ENCODE measurements around the gene WFDC1.
"Not testable (repeated sequence)": the region's sequence is repeated elsewhere in the genome, so short reads cannot be mapped to it uniquely, and the experiment has no call there.

Gene WFDC1

GRCh38 chr16:84331998-84332780 is 37.5 kb downstream of the WFDC1 start:
- TF ChIP-seq CTCF (IDR thresholded peaks at IDR 0.05): no peak
- no peak overlapping the region for H3K9ac ChIP-seq
- H3K9me3 ChIP-seq (ENCODE audit: control insufficient read depth, low read length): no peaks in the 10 kb centered on the region
- no peak overlapping the region for H2AFZ ChIP-seq
- no peak overlapping the region for H3K27ac ChIP-seq
- no peaks in the 10 kb centered on the region for H3K4me1 ChIP-seq
- no peak overlapping the region for H3K4me2 ChIP-seq (ENCODE audit: low read length)
- no peaks in the 10 kb centered on the region for H3K36me3 ChIP-seq (ENCODE audit: control insufficient read depth, insufficient read depth, low read length)
- H3K27me3 ChIP-seq (ENCODE audit: control insufficient read depth, insufficient read depth, low read length): no peaks in the 10 kb centered on the region
- no peak overlapping the region for H3K4me3 ChIP-seq (ENCODE audit: low read depth, low read length)
- H3K79me2 ChIP-seq: no peaks in the 10 kb centered on the region

GRCh38 chr16:84332975-84333684 is 38.5 kb downstream of the WFDC1 start:
- Histone ChIP-seq H2AFZ (no peak overlapping the region), H3K27me3 (ENCODE audit: control insufficient read depth, insufficient read depth, low read length) (no peaks in the 10 kb centered on the region), H3K79me2 (no peaks in the 10 kb centered on the region), H3K4me3 (ENCODE audit: low read depth, low read length) (no peak overlapping the region), H3K36me3 (ENCODE audit: control insufficient read depth, insufficient read depth, low read length) (no peaks in the 10 kb centered on the region), H3K27ac (no peak overlapping the region), H3K4me1 (no peaks in the 10 kb centered on the region), H3K9me3 (ENCODE audit: control insufficient read depth, low read length) (no peaks in the 10 kb centered on the region), H3K9ac (no peak overlapping the region), H3K4me2 (ENCODE audit: low read length) (no peak overlapping the region)
- no peak for TF ChIP-seq CTCF (IDR thresholded peaks at IDR 0.05)

GRCh38 chr16:84334058-84334457 is 39.4 kb downstream of the WFDC1 start:
- Histone ChIP-seq H3K36me3 (ENCODE audit: control insufficient read depth, insufficient read depth, low read length) (no peaks in the 10 kb centered on the region), H3K4me2 (ENCODE audit: low read length) (no peak overlapping the region), H2AFZ (no peak overlapping the region), H3K9ac (no peak overlapping the region), H3K27ac (no peak overlapping the region), H3K27me3 (ENCODE audit: control insufficient read depth, insufficient read depth, low read length) (no peaks in the 10 kb centered on the region), H3K79me2 (no peaks in the 10 kb centered on the region), H3K9me3 (ENCODE audit: control insufficient read depth, low read length) (no peaks in the 10 kb centered on the region), H3K4me1 (no peaks in the 10 kb centered on the region), H3K4me3 (ENCODE audit: low read depth, low read length) (no peak overlapping the region)
- no peak for TF ChIP-seq CTCF (IDR thresholded peaks at IDR 0.05)

- no peak for TF ChIP-seq CTCF (IDR thresholded peaks at IDR 0.05)
- Histone ChIP-seq H2AFZ (no peak overlapping the region), H3K27ac (no peak overlapping the region), H3K4me3 (ENCODE audit: low read depth, low read length) (no peak overlapping the region), H3K36me3 (ENCODE audit: control insufficient read depth, insufficient read depth, low read length) (no peaks in the 10 kb centered on the region), H3K9me3 (ENCODE audit: control insufficient read depth, low read length) (no peaks in the 10 kb centered on the region), H3K27me3 (ENCODE audit: control insufficient read depth, insufficient read depth, low read length) (no peaks in the 10 kb centered on the region), H3K4me1 (no peaks in the 10 kb centered on the region), H3K79me2 (no peaks in the 10 kb centered on the region), H3K9ac (no peak overlapping the region), H3K4me2 (ENCODE audit: low read length) (no peak overlapping the region)
Measured at GRCh38 chr16:84334482-84334881, 39.8 kb downstream of the WFDC1 start.

GRCh38 chr16:84337236-84337635 is 42.6 kb downstream of the WFDC1 start:
- not testable (repeated sequence) for H2AFZ ChIP-seq; H3K9me3 ChIP-seq (ENCODE audit: control insufficient read depth, low read length); H3K79me2 ChIP-seq; H3K27me3 ChIP-seq (ENCODE audit: control insufficient read depth, insufficient read depth, low read length); H3K4me3 ChIP-seq (ENCODE audit: low read depth, low read length); H3K27ac ChIP-seq; H3K4me2 ChIP-seq (ENCODE audit: low read length); H3K4me1 ChIP-seq; H3K36me3 ChIP-seq (ENCODE audit: control insufficient read depth, insufficient read depth, low read length); H3K9ac ChIP-seq

Data from parathyroid adenoma (tissue), 2 donors.